Osteoblast (primary cell): Measurements from ENCODE around the gene CNPY2. TPM values are rescaled to one million over a fixed set of nuclear protein-coding genes. Genes with fewer than 3 reads are reported as not detected.
A peak's percentile ranks its signal among the peaks of the same experiment; 100 is the strongest.
"Not testable (repeated sequence)": the region's sequence is repeated elsewhere in the genome, so short reads cannot be mapped to it uniquely, and the experiment has no call there.

ENCODE experiments used
- DNase-seq: peaks from one replicate; pipeline ENCODE4 v3.0.0; 2011; ENCODE audit warnings: low spot score, mixed read lengths; ENCODE audit not compliant: insufficient read length; ENCODE audit errors: missing footprints
- H2AFZ ChIP-seq: 2 replicates; pipeline ENCODE4 v1.6.0; 2011; ENCODE audit warnings: mild to moderate bottlenecking, low read length
- H3K27ac ChIP-seq: 2 replicates; pipeline ENCODE4 v1.5.1; 2011; ENCODE audit warnings: mild to moderate bottlenecking, low read depth, low read length, moderate library complexity
- H3K27me3 ChIP-seq: 2 replicates; pipeline ENCODE4 v1.6.0; 2012; ENCODE audit warnings: mild to moderate bottlenecking, control low read depth, inconsistent platforms, low read length, moderate library complexity; ENCODE audit not compliant: insufficient read depth
- H3K36me3 ChIP-seq: 2 replicates; pipeline ENCODE4 v1.5.1; 2011; ENCODE audit warnings: mild to moderate bottlenecking, low read length, control low read depth, moderate library complexity; ENCODE audit not compliant: insufficient read depth
- H3K4me1 ChIP-seq: 2 replicates; pipeline ENCODE4 v1.5.1; 2011; ENCODE audit warnings: mild to moderate bottlenecking, low read length, control low read depth, moderate library complexity; ENCODE audit not compliant: insufficient read depth
- H3K4me2 ChIP-seq: 2 replicates; pipeline ENCODE4 v1.6.0; 2011; ENCODE audit warnings: mild to moderate bottlenecking, low read length; ENCODE audit not compliant: insufficient read depth
- H3K4me3 ChIP-seq: fragments of 200-600 bp; sonication (generic); 3 replicates; pipeline ENCODE4 v1.5.1; 2012; ENCODE audit warnings: mild to moderate bottlenecking, low read length, inconsistent platforms; ENCODE audit not compliant: insufficient read depth
- H3K79me2 ChIP-seq: 2 replicates; pipeline ENCODE4 v1.6.0; 2012; ENCODE audit warnings: mild to moderate bottlenecking, low read length, control low read depth, inconsistent platforms; ENCODE audit not compliant: insufficient read depth
- H3K9me3 ChIP-seq: 2 replicates; pipeline ENCODE4 v1.5.1; 2011; ENCODE audit warnings: low read depth, low read length, control low read depth
- H4K20me1 ChIP-seq: 2 replicates; pipeline ENCODE4 v1.6.0; 2012; ENCODE audit warnings: mild to moderate bottlenecking, low read length, control low read depth; ENCODE audit not compliant: insufficient read depth
- total RNA-seq: library from RNA; depleted of rRNA; stranded (reverse); fragments of >200 nt; gene quantifications from 2 replicates; pipeline ENCODE4 v1.2.3, GENCODE V29; 2012
- TF ChIP-seq, protein P1 (sequence below): IDR thresholded peaks from 2 replicates; pipeline ENCODE4 v1.5.1; 2011; ENCODE audit warnings: mild to moderate bottlenecking, low read depth, low read length, moderate library complexity; ENCODE audit errors: extremely low read depth

CNPY2 gene
- total RNA-seq, 1 donor: 82.5 TPM

DNA sequence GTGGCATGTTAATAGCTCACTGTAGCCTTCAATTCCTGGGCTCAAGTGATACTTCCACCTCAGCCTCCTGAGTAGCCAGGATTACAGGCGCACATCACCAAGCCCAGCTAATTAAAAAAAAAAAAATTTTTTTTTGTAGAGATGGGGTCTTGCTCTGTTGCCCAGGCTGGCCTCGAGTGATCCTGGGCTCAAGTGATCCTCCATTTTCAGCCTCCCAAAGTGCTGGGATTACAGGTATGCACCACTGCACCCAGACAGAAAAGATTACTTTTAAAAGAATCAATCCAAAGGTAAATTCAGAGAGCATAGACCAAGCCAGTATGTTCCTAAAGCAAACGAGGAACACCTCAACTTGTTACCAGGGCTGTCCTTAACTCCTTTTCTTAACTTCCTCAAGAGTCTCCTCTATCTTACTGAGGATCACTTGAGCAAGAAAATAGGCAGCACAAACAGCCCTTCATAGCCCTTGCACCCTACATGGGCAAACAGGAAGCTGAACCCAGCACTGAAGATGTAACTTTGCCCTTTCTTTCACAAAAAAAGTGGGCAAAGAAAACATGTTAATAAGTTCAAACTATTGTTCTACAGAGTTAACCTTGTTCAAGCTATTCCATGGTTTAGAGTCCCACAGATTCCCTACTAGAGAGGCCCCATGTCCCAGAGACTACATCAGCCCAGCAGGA, 26.9 kb downstream of the CNPY2 start:
- peaks cover 41% of the 10 kb centered on the region for H3K36me3 ChIP-seq

GRCh38 chr12:56286044-56286830, 29.6 kb downstream of the CNPY2 start:
- Histone ChIP-seq H2AFZ (no peak overlapping the region), H3K9me3 (no peaks in the 10 kb centered on the region), H3K4me2 (no peak overlapping the region), H3K27ac (no peak overlapping the region), H4K20me1 (peaks cover 8% of the 10 kb centered on the region), H3K36me3 (peaks cover 55% of the 10 kb centered on the region), H3K27me3 (no peaks in the 10 kb centered on the region), H3K4me1 (peaks cover 5% of the 10 kb centered on the region), H3K79me2 (peaks cover 39% of the 10 kb centered on the region), H3K4me3 (no peak overlapping the region)
- TF ChIP-seq, protein P1, sequence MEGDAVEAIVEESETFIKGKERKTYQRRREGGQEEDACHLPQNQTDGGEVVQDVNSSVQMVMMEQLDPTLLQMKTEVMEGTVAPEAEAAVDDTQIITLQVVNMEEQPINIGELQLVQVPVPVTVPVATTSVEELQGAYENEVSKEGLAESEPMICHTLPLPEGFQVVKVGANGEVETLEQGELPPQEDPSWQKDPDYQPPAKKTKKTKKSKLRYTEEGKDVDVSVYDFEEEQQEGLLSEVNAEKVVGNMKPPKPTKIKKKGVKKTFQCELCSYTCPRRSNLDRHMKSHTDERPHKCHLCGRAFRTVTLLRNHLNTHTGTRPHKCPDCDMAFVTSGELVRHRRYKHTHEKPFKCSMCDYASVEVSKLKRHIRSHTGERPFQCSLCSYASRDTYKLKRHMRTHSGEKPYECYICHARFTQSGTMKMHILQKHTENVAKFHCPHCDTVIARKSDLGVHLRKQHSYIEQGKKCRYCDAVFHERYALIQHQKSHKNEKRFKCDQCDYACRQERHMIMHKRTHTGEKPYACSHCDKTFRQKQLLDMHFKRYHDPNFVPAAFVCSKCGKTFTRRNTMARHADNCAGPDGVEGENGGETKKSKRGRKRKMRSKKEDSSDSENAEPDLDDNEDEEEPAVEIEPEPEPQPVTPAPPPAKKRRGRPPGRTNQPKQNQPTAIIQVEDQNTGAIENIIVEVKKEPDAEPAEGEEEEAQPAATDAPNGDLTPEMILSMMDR: no peak
- peak; percentile 21 for DNase-seq

More for the DNA sequence above, 26.9 kb downstream of the CNPY2 start:
- no peak for DNase-seq
- TF ChIP-seq, protein P1: no peak
- H3K27me3 ChIP-seq: no peaks in the 10 kb centered on the region
- peaks cover 17% of the 10 kb centered on the region for H4K20me1 ChIP-seq
- no peak overlapping the region for H3K4me3 ChIP-seq
- H3K4me1 ChIP-seq: peaks cover 5% of the 10 kb centered on the region
- H3K9me3 ChIP-seq: no peaks in the 10 kb centered on the region
- H3K79me2 ChIP-seq: peaks cover 62% of the 10 kb centered on the region
- H3K27ac ChIP-seq: no peak overlapping the region
- H3K4me2 ChIP-seq: no peak overlapping the region
- no peak overlapping the region for H2AFZ ChIP-seq

GRCh38 chr12:56284263-56284662, 31.5 kb downstream of the CNPY2 start:
- H3K36me3 ChIP-seq: peaks cover 61% of the 10 kb centered on the region

DNA sequence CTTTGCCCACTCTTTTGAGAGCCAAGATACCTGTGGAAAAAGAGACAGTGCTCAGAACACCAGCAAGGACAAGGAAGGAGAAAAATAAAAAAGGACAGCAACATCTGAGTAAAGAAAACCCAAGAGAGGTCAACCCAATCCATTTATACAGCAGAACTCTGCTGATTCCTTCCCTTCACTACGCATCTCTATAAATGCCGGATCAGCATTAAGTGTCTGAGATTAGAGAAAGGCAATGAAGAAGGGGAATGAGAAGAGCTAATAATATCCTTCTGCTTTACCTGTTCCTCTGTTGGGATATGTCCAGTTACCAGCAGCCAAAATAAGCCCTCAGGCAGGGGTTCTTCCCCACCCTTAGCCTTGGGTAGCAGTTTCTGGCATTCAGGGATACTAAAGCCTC, 33.2 kb downstream of the CNPY2 start:
- Histone ChIP-seq H3K4me1 (peaks cover 5% of the 10 kb centered on the region), H3K4me3 (no peak overlapping the region), H3K27me3 (no peaks in the 10 kb centered on the region), H3K36me3 (peaks cover 75% of the 10 kb centered on the region), H3K4me2 (no peak overlapping the region), H3K9me3 (no peaks in the 10 kb centered on the region), H3K27ac (no peak overlapping the region), H2AFZ (no peak overlapping the region), H3K79me2 (peaks cover 8% of the 10 kb centered on the region), H4K20me1 (peaks cover 5% of the 10 kb centered on the region)
- TF ChIP-seq, protein P1: no peak
- DNase-seq: no peak

More at GRCh38 chr12:56284263-56284662, 31.5 kb downstream of the CNPY2 start:
- H4K20me1 ChIP-seq, H3K4me2 ChIP-seq, H3K9me3 ChIP-seq, H3K27me3 ChIP-seq, H2AFZ ChIP-seq, H3K4me3 ChIP-seq, H3K27ac ChIP-seq, H3K4me1 ChIP-seq, DNase-seq: not testable (repeated sequence)
- H3K79me2 ChIP-seq: peaks cover 22% of the 10 kb centered on the region
